IMR-90 (cell line): ENCODE data around the gene PDK4. TPM values are rescaled to one million over a fixed set of nuclear protein-coding genes. Genes with fewer than 3 reads are reported as not detected.

Experiments used
- ATAC-seq: fragments of 200-7000 bp; cut with Tn5 transposase; 2 replicates; pipeline ENCODE4 v1.9.1; 2020; ENCODE audit warnings: low read depth, mild to moderate bottlenecking, moderate library complexity
- BruUV-seq: library from RNA; stranded (reverse); fragments of 400-500 nt; replicated peaks from 2 replicates; lab custom pipeline; 2021; lab: Mats Ljungman, UMichigan
- CTCF ChIA-PET: fragments of 300-600 bp; formaldehyde crosslinking; extraction: SDS; loops from one replicate; lab custom pipeline; 2021; ENCODE audit warnings: antibody characterized with exemption; lab: Yijun Ruan, JAX
- POLR2A ChIA-PET: fragments of 300-600 bp; sonication (Branson Sonifier 250); formaldehyde crosslinking; loops from one replicate; lab custom pipeline; 2022; ENCODE audit warnings: antibody characterized with exemption; ENCODE audit not compliant: unreplicated experiment; lab: Charles Lee
- DNase-seq: peaks from one replicate; pipeline ENCODE4 v3.0.0; 2013
- H2AFZ ChIP-seq: replicated peaks from 2 replicates; pipeline ENCODE3; 2013; ENCODE audit warnings: low read length, mild to moderate bottlenecking; ENCODE audit not compliant: poor library complexity
- H2AK5ac ChIP-seq: 2 replicates; pipeline ENCODE4 v1.6.1; 2013; ENCODE audit warnings: low read depth, low read length, inconsistent platforms
- H2AK9ac ChIP-seq: replicated peaks from 2 replicates; pipeline ENCODE3; 2013; ENCODE audit warnings: mild to moderate bottlenecking, low read depth, low read length, moderate library complexity; ENCODE audit not compliant: poor library complexity
- H2BK120ac ChIP-seq: 2 replicates; pipeline ENCODE4 v1.6.1; 2013; ENCODE audit warnings: low read depth, low read length, inconsistent platforms
- H2BK15ac ChIP-seq: 3 replicates; pipeline ENCODE4 v1.6.1; 2013; ENCODE audit warnings: low read depth, low read length, inconsistent platforms
- H2BK20ac ChIP-seq: 2 replicates; pipeline ENCODE4 v1.6.1; 2013; ENCODE audit warnings: low read depth, mild to moderate bottlenecking, inconsistent platforms, low read length, moderate library complexity
- H2BK5ac ChIP-seq: 2 replicates; pipeline ENCODE4 v1.6.1; 2013; ENCODE audit warnings: mild to moderate bottlenecking, low read depth, low read length, inconsistent platforms; ENCODE audit not compliant: poor library complexity, severe bottlenecking
- H3K14ac ChIP-seq: replicated peaks from 2 replicates; pipeline ENCODE4 v1.6.1; 2013; ENCODE audit warnings: low read depth, low read length, inconsistent platforms
- H3K18ac ChIP-seq: 2 replicates; pipeline ENCODE4 v1.6.1; 2013; ENCODE audit warnings: low read depth, low read length, control low read depth
- H3K23ac ChIP-seq: 2 replicates; pipeline ENCODE4 v1.6.1; 2013; ENCODE audit warnings: low read depth, low read length, inconsistent platforms
- H3K27ac ChIP-seq: 2 replicates; pipeline ENCODE4 v1.5.1; 2013; ENCODE audit warnings: mild to moderate bottlenecking, control low read depth, low read length; ENCODE audit not compliant: insufficient read depth
- H3K27me3 ChIP-seq: 2 replicates; pipeline ENCODE4 v1.6.1; 2013; ENCODE audit warnings: low read length; ENCODE audit not compliant: control insufficient read depth, insufficient read depth
- H3K36me3 ChIP-seq: 2 replicates; pipeline ENCODE4 v1.6.1; 2013; ENCODE audit warnings: low read length, mixed read lengths; ENCODE audit not compliant: control insufficient read depth, insufficient read depth
- H3K4ac ChIP-seq: 2 replicates; pipeline ENCODE4 v1.6.1; 2013; ENCODE audit warnings: low read depth, low read length, inconsistent platforms
- H3K4me1 ChIP-seq: 2 replicates; pipeline ENCODE4 v1.6.1; 2013; ENCODE audit warnings: low read length, mixed read lengths; ENCODE audit not compliant: control insufficient read depth, insufficient read depth
- H3K4me2 ChIP-seq: 2 replicates; pipeline ENCODE4 v1.6.1; 2013; ENCODE audit warnings: low read depth, mild to moderate bottlenecking, control low read depth, low read length, moderate library complexity
- H3K4me3 ChIP-seq: 2 replicates; pipeline ENCODE4 v1.5.1; 2013; ENCODE audit warnings: low read depth, mild to moderate bottlenecking, control low read depth, low read length, moderate library complexity; ENCODE audit not compliant: insufficient read depth
- H3K56ac ChIP-seq: 2 replicates; pipeline ENCODE4 v1.6.1; 2013; ENCODE audit warnings: low read length, inconsistent platforms; ENCODE audit not compliant: insufficient read depth; ENCODE audit errors: extremely low read depth
- H3K79me1 ChIP-seq, 2 experiments: 2 replicates each; pipeline ENCODE4 v1.6.1; 2013; ENCODE audit warnings: low read length in 2 of 2, inconsistent platforms in 1 of 2, low read depth in 1 of 2
- H3K9ac ChIP-seq: 2 replicates; pipeline ENCODE4 v1.6.1; 2013; ENCODE audit warnings: low read depth, low read length, control low read depth
- H3K9me1 ChIP-seq: 2 replicates; pipeline ENCODE4 v1.6.1; 2013; ENCODE audit warnings: low read length, inconsistent platforms; ENCODE audit not compliant: insufficient read depth
- H3K9me3 ChIP-seq: 2 replicates; pipeline ENCODE4 v1.6.1; 2013; ENCODE audit warnings: low read length; ENCODE audit not compliant: control insufficient read depth, insufficient read depth
- H4K20me1 ChIP-seq: 2 replicates; pipeline ENCODE4 v1.6.1; 2013; ENCODE audit warnings: low read length, inconsistent platforms; ENCODE audit not compliant: insufficient read depth
- H4K5ac ChIP-seq: 2 replicates; pipeline ENCODE4 v1.6.1; 2013; ENCODE audit warnings: mild to moderate bottlenecking, low read depth, low read length, control low read depth
- H4K8ac ChIP-seq, 2 experiments: 2 replicates each; pipeline ENCODE4 v1.6.1; 2013; ENCODE audit warnings: low read depth in 2 of 2, low read length in 2 of 2, control low read depth in 1 of 2, inconsistent platforms in 1 of 2
- H4K91ac ChIP-seq: 2 replicates; pipeline ENCODE4 v1.6.1; 2013; ENCODE audit warnings: low read depth, low read length, inconsistent platforms; ENCODE audit not compliant: insufficient read depth
- BHLHE40 ChIP-seq: fragments of 150-350 bp; IDR thresholded peaks from 2 replicates; pipeline ENCODE4 v1.6.1; 2016; ENCODE audit warnings: mild to moderate bottlenecking, low read depth, low read length
- CHD1 ChIP-seq: IDR thresholded peaks from 2 replicates; pipeline ENCODE4 v1.6.1; 2012; ENCODE audit warnings: low read depth, low read length, improper control_type of control experiment
- FOS ChIP-seq: fragments of 150-350 bp; IDR thresholded peaks from 2 replicates; pipeline ENCODE4 v1.6.1; 2016; ENCODE audit warnings: low read depth, low read length
- MAFK ChIP-seq: IDR thresholded peaks from 2 replicates; pipeline ENCODE4 v1.6.1; 2012; ENCODE audit warnings: low read depth, low read length, improper control_type of control experiment
- MAZ ChIP-seq: IDR thresholded peaks from 2 replicates; pipeline ENCODE4 v1.6.1; 2012; ENCODE audit warnings: low read depth, mild to moderate bottlenecking, low read length, improper control_type of control experiment, moderate library complexity, borderline replicate concordance
- MXI1 ChIP-seq: IDR thresholded peaks from 2 replicates; pipeline ENCODE4 v1.6.1; 2012; ENCODE audit warnings: low read depth, mild to moderate bottlenecking, low read length, moderate library complexity, borderline replicate concordance
- POLR2A ChIP-seq: IDR thresholded peaks from 2 replicates; pipeline ENCODE4 v1.6.1; 2012; ENCODE audit warnings: mild to moderate bottlenecking, low read depth, low read length
- RAD21 ChIP-seq: IDR thresholded peaks from 2 replicates; pipeline ENCODE4 v1.6.1; 2012; ENCODE audit warnings: low read length, improper control_type of control experiment
- RCOR1 ChIP-seq: IDR thresholded peaks from 2 replicates; pipeline ENCODE4 v1.6.1; 2012; ENCODE audit warnings: mild to moderate bottlenecking, low read length, improper control_type of control experiment; ENCODE audit not compliant: insufficient replicate concordance
- RFX5 ChIP-seq: IDR thresholded peaks from 2 replicates; pipeline ENCODE4 v1.8.0; 2012; ENCODE audit warnings: low read depth, mild to moderate bottlenecking, low read length, moderate library complexity
- SMC3 ChIP-seq: fragments of 150-350 bp; IDR thresholded peaks from 2 replicates; pipeline ENCODE4 v1.6.1; 2016; ENCODE audit warnings: low read depth, mild to moderate bottlenecking, antibody characterized with exemption, low read length, moderate library complexity
- WGBS, 2 experiments: methylation state at CpG; one replicate each; pipeline versions ENCODE4 v1.1.5 to v1.1.7; 2013; ENCODE audit warnings: missing lambda C conversion rate in 2 of 2; ENCODE audit not compliant: insufficient read length in 1 of 2; ENCODE audit errors: extremely low coverage in 2 of 2; 5-methylcytosine and 5-hydroxymethylcytosine counted together
- dilution Hi-C: fragments of 300-500 bp; cut with HindIII; formaldehyde crosslinking; loops from one replicate; pipeline ENCODE4 v1.14.3; 2018; ENCODE audit warnings: low sequenced_read_pairs; ENCODE audit not compliant: unreplicated experiment
- in situ Hi-C: fragments of 300-500 bp; cut with MboI; formaldehyde crosslinking; loops from 3 replicates; pipeline ENCODE4 v1.14.3; 2019; ENCODE audit warnings: low sequenced_read_pairs, inconsistent platforms, mixed read lengths
- intact Hi-C: fragments of 100-400 bp; cut with micrococcal nuclease; formaldehyde crosslinking; loops from 2 replicates; pipeline ENCODE4 v1.10.0; 2022
- polyA plus RNA-seq, 3 experiments: library from polyadenylated mRNA; depleted of rRNA; stranded (reverse); fragments of >200 nt; gene quantifications; 2 replicates each; pipeline ENCODE4 v1.2.3, GENCODE V29; 2012; ENCODE audit warnings: low replicate concordance in 1 of 3
- total RNA-seq: library from RNA; depleted of rRNA; stranded (reverse); fragments of >200 nt; gene quantifications from 2 replicates; pipeline ENCODE4 v1.2.3, GENCODE V29; 2012
- TF ChIP-seq, protein P1 (sequence below): conservative IDR thresholded peaks from 2 replicates; pipeline ENCODE4 v1.5.1; 2012; ENCODE audit warnings: mild to moderate bottlenecking, low read depth, low read length, improper control_type of control experiment
- TF ChIP-seq, protein P2 (sequence below): fragments of 150-350 bp; IDR thresholded peaks from 2 replicates; pipeline ENCODE4 v1.6.1; 2016; ENCODE audit warnings: low read depth, mild to moderate bottlenecking, low read length, moderate library complexity, borderline replicate concordance
- TF ChIP-seq, protein P3 (sequence below): fragments of 150-350 bp; IDR thresholded peaks from 2 replicates; pipeline ENCODE4 v1.6.1; 2017; ENCODE audit warnings: mild to moderate bottlenecking, antibody characterized with exemption, low read length, low read depth

PDK4 gene
- total and polyA plus RNA-seq, 2 of the 4 experiments (the other 2 are of a cell fraction): under 0.01 to 0.03 TPM

DNA sequence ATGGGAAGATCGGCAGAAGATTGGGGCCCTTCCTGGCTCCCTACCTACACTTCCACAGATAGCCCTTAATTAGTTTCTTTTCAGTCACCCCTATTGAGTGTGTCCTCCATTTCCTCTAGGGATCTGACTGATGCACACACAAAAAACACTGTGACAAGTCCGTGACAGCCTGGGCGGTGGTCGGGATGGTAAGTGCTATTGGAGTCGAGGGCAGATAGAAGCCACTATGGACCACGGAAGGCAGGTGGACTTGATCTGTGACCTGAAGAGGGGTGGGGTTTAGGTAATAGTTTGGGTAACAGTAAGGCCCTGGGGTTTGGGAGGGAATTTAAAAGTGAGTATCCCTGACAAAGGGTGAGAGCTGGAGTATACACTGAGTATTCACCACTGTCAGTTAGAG, 53.0 kb downstream of the PDK4 start:
- Histone ChIP-seq H2AK9ac (no peak overlapping the region), H4K8ac (no peak overlapping the region), H3K27me3 (peaks cover 2% of the 10 kb centered on the region), H4K91ac (no peak overlapping the region), H2BK120ac (no peak overlapping the region), H3K9me3 (no peaks in the 10 kb centered on the region), H3K4me1 (no peaks in the 10 kb centered on the region), H4K5ac (no peak overlapping the region), H2BK5ac (no peak overlapping the region), H3K23ac (no peak overlapping the region), H3K4me2 (no peak overlapping the region), H2AK5ac (no peak overlapping the region; the same call in 1 of the 2 replicates), H2BK20ac (no peak overlapping the region), H3K4me3 (no peak overlapping the region), H3K56ac (no peak overlapping the region), H2AFZ (no peak overlapping the region), H3K36me3 (no peaks in the 10 kb centered on the region), H3K9me1 (no peaks in the 10 kb centered on the region), H3K4ac (no peak overlapping the region), H3K27ac (no peak overlapping the region), H4K20me1 (no peaks in the 10 kb centered on the region), H2BK15ac (no peak overlapping the region), H3K18ac (no peak overlapping the region), H3K79me1 (no peaks in the 10 kb centered on the region), H3K14ac (no peak overlapping the region), H3K9ac (no peak overlapping the region)
- WGBS, 2 experiments: 92% methylated on average over 2 of the region's 6 CpGs; no CpG with 5 or more reads in 1 of the 2 experiments
- in situ Hi-C loops (no loop called here), dilution Hi-C loops (no loop called here), intact Hi-C loops (no loop called here)
- POLR2A ChIA-PET: interaction anchor here (0.6 kb wide), 1 partner anchor 1254 kb away, joined by 4 read pairs; no protein-coding TSS in a partner anchor
- no peak for DNase-seq
- ATAC-seq: no peak
- CTCF ChIA-PET: interaction anchor here (2.0 kb wide), 1 partner anchor 31 kb away, joined by 12 read pairs; no protein-coding TSS in a partner anchor
- no TSS peak for BruUV-seq
- TF ChIP-seq MAZ: no peak
- no peak for TF ChIP-seq RAD21
- no peak for TF ChIP-seq BHLHE40
- TF ChIP-seq MXI1: no peak
- no peak for TF ChIP-seq FOS
- TF ChIP-seq CHD1: no peak
- no peak for TF ChIP-seq POLR2A
- TF ChIP-seq, protein P1, sequence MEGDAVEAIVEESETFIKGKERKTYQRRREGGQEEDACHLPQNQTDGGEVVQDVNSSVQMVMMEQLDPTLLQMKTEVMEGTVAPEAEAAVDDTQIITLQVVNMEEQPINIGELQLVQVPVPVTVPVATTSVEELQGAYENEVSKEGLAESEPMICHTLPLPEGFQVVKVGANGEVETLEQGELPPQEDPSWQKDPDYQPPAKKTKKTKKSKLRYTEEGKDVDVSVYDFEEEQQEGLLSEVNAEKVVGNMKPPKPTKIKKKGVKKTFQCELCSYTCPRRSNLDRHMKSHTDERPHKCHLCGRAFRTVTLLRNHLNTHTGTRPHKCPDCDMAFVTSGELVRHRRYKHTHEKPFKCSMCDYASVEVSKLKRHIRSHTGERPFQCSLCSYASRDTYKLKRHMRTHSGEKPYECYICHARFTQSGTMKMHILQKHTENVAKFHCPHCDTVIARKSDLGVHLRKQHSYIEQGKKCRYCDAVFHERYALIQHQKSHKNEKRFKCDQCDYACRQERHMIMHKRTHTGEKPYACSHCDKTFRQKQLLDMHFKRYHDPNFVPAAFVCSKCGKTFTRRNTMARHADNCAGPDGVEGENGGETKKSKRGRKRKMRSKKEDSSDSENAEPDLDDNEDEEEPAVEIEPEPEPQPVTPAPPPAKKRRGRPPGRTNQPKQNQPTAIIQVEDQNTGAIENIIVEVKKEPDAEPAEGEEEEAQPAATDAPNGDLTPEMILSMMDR: no peak
- TF ChIP-seq, protein P2, sequence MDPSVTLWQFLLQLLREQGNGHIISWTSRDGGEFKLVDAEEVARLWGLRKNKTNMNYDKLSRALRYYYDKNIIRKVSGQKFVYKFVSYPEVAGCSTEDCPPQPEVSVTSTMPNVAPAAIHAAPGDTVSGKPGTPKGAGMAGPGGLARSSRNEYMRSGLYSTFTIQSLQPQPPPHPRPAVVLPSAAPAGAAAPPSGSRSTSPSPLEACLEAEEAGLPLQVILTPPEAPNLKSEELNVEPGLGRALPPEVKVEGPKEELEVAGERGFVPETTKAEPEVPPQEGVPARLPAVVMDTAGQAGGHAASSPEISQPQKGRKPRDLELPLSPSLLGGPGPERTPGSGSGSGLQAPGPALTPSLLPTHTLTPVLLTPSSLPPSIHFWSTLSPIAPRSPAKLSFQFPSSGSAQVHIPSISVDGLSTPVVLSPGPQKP: no peak
- no peak for TF ChIP-seq MAFK
- no peak for TF ChIP-seq SMC3
- TF ChIP-seq RFX5: no peak
- no peak for TF ChIP-seq RCOR1
- TF ChIP-seq, protein P3, sequence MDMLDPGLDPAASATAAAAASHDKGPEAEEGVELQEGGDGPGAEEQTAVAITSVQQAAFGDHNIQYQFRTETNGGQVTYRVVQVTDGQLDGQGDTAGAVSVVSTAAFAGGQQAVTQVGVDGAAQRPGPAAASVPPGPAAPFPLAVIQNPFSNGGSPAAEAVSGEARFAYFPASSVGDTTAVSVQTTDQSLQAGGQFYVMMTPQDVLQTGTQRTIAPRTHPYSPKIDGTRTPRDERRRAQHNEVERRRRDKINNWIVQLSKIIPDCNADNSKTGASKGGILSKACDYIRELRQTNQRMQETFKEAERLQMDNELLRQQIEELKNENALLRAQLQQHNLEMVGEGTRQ: no peak
